ENCODE results near the gene GRIN3A.

Gene GRIN3A

DNA sequence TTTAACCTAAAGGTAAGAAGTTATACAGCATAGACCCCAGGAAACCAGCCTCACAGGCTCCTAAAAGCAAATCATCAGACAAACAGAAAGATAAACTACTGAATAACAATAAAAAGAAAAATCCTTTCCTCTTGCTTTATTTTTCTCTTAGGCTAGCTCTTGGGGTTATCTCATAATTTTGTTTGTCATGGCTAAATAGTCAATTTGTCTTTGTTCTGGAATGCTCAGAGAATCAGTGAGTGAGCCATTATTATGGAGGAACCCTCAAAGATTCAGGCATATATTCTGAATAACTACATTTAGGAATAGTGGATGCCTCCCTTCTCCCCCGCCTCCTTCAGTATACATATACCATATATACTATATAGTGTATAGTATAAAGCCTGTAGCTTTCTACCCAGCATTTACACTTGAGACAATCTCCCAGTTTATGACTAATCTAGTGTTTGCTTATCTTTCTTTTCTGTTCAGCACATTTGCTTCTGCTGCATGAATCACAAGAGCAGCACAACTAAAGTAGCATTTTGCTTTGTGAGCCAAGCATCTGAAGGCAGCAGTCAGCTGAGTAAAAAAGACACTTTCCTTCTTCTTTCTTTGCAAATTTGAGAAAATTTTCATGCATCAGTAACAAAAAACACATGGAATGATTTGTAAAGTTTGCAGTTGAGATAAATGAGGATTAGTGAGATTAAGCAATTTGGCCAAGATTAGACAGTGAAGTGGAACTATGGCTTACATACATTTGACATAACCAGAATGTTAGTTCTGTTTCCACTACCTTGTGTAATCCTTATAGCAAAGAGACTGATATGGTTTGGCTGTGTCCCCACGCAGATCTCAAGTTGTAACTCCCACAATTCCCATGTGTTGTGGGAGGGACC, 98.4 kb downstream of the GRIN3A start:
- Histone ChIP-seq H3K4me1 (ENCODE audit: control insufficient read depth in 1 of 2, insufficient read depth in 1 of 2, low read depth in 1 of 2, low read length in 1 of 2) (no peaks in the 10 kb centered on the region), H3K27me3 (no peaks in the 10 kb centered on the region), H3K9me3 (no peaks in the 10 kb centered on the region), H3K4me3 (ENCODE audit: low read depth in 1 of 2, low read length in 1 of 2) (no peak overlapping the region), H3K27ac (no peak overlapping the region), H3K36me3 (no peaks in the 10 kb centered on the region)
- TF ChIP-seq, protein P1, sequence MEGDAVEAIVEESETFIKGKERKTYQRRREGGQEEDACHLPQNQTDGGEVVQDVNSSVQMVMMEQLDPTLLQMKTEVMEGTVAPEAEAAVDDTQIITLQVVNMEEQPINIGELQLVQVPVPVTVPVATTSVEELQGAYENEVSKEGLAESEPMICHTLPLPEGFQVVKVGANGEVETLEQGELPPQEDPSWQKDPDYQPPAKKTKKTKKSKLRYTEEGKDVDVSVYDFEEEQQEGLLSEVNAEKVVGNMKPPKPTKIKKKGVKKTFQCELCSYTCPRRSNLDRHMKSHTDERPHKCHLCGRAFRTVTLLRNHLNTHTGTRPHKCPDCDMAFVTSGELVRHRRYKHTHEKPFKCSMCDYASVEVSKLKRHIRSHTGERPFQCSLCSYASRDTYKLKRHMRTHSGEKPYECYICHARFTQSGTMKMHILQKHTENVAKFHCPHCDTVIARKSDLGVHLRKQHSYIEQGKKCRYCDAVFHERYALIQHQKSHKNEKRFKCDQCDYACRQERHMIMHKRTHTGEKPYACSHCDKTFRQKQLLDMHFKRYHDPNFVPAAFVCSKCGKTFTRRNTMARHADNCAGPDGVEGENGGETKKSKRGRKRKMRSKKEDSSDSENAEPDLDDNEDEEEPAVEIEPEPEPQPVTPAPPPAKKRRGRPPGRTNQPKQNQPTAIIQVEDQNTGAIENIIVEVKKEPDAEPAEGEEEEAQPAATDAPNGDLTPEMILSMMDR (IDR thresholded peaks at IDR 0.05) = no peak

DNA sequence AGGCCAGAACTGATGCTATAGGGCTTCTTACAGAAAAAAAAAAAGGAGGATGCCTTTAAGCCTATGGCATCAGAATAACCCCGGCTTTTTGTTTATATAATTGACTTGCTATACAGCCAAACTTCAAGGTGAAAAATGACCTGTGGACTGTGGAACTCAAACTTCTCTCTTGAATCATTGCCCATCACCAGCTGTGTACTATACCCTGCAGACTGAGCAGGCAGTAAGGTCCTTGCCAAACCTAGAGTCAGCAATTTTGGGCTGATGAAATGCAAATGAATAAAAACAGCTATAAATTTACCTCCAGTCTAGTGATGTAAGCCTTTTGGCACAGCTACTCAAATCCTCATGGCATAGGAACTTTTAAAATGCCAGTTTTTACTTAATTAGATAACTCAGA, 99.1 kb downstream of the GRIN3A start:
- no peak overlapping the region for H3K4me3 ChIP-seq (ENCODE audit: low read depth in 1 of 2, low read length in 1 of 2)
- TF ChIP-seq, protein P1 (IDR thresholded peaks at IDR 0.05) = no peak

DNA sequence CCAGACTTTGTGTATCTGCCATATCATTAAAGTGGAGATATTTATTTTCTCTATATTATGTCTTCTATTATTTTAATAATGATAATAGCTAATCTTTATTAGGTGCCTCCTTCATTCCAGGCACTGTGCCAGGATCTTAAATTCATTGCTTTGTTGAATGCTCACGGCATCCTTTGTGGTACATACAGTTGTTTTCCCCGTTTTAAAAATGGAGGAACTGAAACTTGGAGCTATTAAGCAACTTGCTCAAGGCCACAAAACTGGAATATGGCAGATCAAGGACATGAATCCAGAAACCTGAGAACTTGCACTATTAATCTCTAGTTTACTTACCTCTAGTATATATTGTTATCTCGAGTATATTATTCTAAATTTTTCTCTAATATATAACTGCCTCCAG, 102.2 kb downstream of the GRIN3A start:
- TF ChIP-seq, protein P1 (IDR thresholded peaks at IDR 0.05) = no peak
- Histone ChIP-seq H3K27me3 (no peaks in the 10 kb centered on the region), H3K27ac (no peak overlapping the region), H3K36me3 (no peaks in the 10 kb centered on the region), H3K9me3 (no peaks in the 10 kb centered on the region), H3K4me1 (ENCODE audit: control insufficient read depth in 1 of 2, insufficient read depth in 1 of 2, low read depth in 1 of 2, low read length in 1 of 2) (no peaks in the 10 kb centered on the region), H3K4me3 (ENCODE audit: low read depth in 1 of 2, low read length in 1 of 2) (no peak overlapping the region)

More for the DNA sequence above, 99.1 kb downstream of the GRIN3A start:
- H3K27ac ChIP-seq = no peak overlapping the region
- no peaks in the 10 kb centered on the region for H3K27me3 ChIP-seq
- H3K36me3 ChIP-seq = no peaks in the 10 kb centered on the region
- H3K4me1 ChIP-seq (ENCODE audit: control insufficient read depth in 1 of 2, insufficient read depth in 1 of 2, low read depth in 1 of 2, low read length in 1 of 2) = no peaks in the 10 kb centered on the region
- no peaks in the 10 kb centered on the region for H3K9me3 ChIP-seq

DNA sequence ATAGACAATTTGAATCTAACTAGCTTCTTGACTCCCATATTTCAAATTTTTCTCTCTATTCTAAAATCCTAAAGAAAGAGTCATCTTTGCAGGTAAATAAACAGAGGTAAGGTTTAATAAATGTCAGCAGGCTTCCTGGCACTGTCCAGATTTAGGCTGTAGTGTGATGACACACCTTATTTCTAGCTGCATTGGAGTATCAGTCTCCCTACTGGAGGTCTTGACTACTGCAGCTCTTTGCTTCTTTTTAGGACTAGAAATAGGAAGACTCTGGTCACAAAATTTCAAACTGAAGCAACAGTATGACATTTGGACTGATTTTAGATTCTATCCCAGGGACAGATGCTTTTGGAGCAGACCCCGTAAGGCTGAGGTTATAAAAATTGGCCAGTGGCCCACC, 103.0 kb downstream of the GRIN3A start:
- Histone ChIP-seq H3K27me3 (no peaks in the 10 kb centered on the region), H3K36me3 (no peaks in the 10 kb centered on the region), H3K4me3 (ENCODE audit: low read depth in 1 of 2, low read length in 1 of 2) (no peak overlapping the region), H3K4me1 (ENCODE audit: control insufficient read depth in 1 of 2, insufficient read depth in 1 of 2, low read depth in 1 of 2, low read length in 1 of 2) (no peaks in the 10 kb centered on the region), H3K27ac (no peak overlapping the region), H3K9me3 (no peaks in the 10 kb centered on the region)
- TF ChIP-seq, protein P1 (IDR thresholded peaks at IDR 0.05) = no peak

DNA sequence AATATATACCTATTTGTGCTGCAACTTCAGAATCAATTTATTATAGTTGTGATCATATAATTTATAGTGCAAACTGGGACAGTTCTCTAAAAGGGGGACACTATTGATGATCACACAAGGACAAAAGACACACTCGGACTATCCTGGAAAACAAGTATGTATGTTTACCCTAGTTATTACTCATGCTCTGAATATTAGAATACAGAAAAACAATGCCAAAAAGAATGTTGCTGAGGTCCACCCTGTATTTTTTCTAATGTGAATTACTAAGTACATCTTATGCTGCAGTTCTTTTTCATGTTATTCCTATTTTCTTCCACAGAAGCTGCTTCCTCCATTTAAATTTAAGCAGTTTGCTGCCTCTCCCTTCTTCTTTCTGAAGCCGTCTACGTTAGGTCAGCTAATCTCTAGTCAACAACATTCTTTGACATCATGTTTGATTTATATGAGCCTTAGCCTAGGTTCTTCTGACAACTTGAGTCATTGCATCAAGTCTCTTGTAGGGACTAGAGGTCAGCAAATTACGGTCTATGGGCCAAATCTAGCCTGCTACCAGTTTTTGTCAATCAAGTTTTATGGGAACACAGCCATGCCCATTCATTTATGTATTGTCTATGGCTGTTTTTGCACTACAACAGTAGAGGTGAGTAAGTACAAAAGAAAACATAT, 103.6 kb downstream of the GRIN3A start:
- Histone ChIP-seq H3K4me3 (ENCODE audit: low read depth in 1 of 2, low read length in 1 of 2) (no peak overlapping the region), H3K27ac (no peak overlapping the region), H3K36me3 (no peaks in the 10 kb centered on the region), H3K9me3 (no peaks in the 10 kb centered on the region), H3K4me1 (ENCODE audit: control insufficient read depth in 1 of 2, insufficient read depth in 1 of 2, low read depth in 1 of 2, low read length in 1 of 2) (no peaks in the 10 kb centered on the region), H3K27me3 (no peaks in the 10 kb centered on the region)
- TF ChIP-seq, protein P1 (IDR thresholded peaks at IDR 0.05) = no peak

Data from neutrophil (primary cell).